NCI-H2196 (cell line): ENCODE results near the gene RTL3.

Experiments
- DNase-seq: peaks from one replicate; lab custom pipeline; 2025; ENCODE audit not compliant: unreplicated experiment; lab: John Stamatoyannopoulos, UW

Gene RTL3

GRCh38 chrX:78622831-78623230 is 36.3 kb downstream of the RTL3 start:
- DNase-seq = no peak

GRCh38 chrX:78619834-78620233 is 39.3 kb downstream of the RTL3 start:
- no peak for DNase-seq

GRCh38 chrX:78618987-78619386 is 40.1 kb downstream of the RTL3 start:
- DNase-seq = no peak

GRCh38 chrX:78614264-78614663 is 44.9 kb downstream of the RTL3 start:
- DNase-seq = no peak
